ENCODE data around the gene AMPD1. TPM values are rescaled to one million over a fixed set of nuclear protein-coding genes. Genes with fewer than 3 reads are reported as not detected.

AMPD1 gene
- total RNA-seq, 1 experiment from 2014 or later = not detected

- no peak overlapping the region for H3T11ph ChIP-seq (ENCODE audit: low read length)
- no peak overlapping the region for H3K4ac ChIP-seq (ENCODE audit: low read depth, low read length)
- H2BK20ac ChIP-seq (ENCODE audit: low read depth, low read length, poor library complexity, severe bottlenecking) = no peak overlapping the region
- Mint-ChIP-seq H3K36me3 (ENCODE audit: insufficient read depth in 1 of 3, low read depth in 3 of 3) (no peaks in the 10 kb centered on the region), H3K9me3 (no peaks in the 10 kb centered on the region), H3K4me3 (no peak overlapping the region), H3K27ac (peak overlapping the region in 1 of 3 experiments; percentile 26; a peak in 1 of 7 replicates), H3K27me3 (ENCODE audit: low read depth) (no peaks in the 10 kb centered on the region), H3K4me1 (peaks cover 0 to 3% of the 10 kb centered on the region in 2 experiments; a peak in 2 of 4 replicates)
- no peak for DNase-seq
- no peak overlapping the region for H4K91ac ChIP-seq (ENCODE audit: insufficient read length, low read depth, low read length)
- no peak overlapping the region for H2BK12ac ChIP-seq (ENCODE audit: insufficient read length, low read depth, low read length)
- H3K23ac ChIP-seq (ENCODE audit: insufficient read length, low read depth, low read length) = no peak overlapping the region
- no peak overlapping the region for H2BK120ac ChIP-seq (ENCODE audit: low read depth, low read length, poor library complexity, severe bottlenecking)
- H2AK5ac ChIP-seq (ENCODE audit: insufficient read length, low read length) = no peak overlapping the region
- H4K5ac ChIP-seq (ENCODE audit: insufficient read length, low read depth, low read length) = no peak overlapping the region
- H3K14ac ChIP-seq (ENCODE audit: insufficient read depth, low read length) = no peak overlapping the region
- H3K27ac ChIP-seq (ENCODE audit: insufficient read length, low read depth, low read length) = no peak overlapping the region
- H3K79me2 ChIP-seq (ENCODE audit: insufficient read depth, low read length) = no peaks in the 10 kb centered on the region
- H3K9ac ChIP-seq (ENCODE audit: extremely low read depth, insufficient read length, low read length) = no peak overlapping the region
- H4K20me1 ChIP-seq (ENCODE audit: control insufficient read depth, insufficient read depth, insufficient read length) = no peaks in the 10 kb centered on the region
- no peaks in the 10 kb centered on the region for H3K27me3 ChIP-seq (ENCODE audit: insufficient read depth, low read length)
- no peaks in the 10 kb centered on the region for H3K23me2 ChIP-seq (ENCODE audit: insufficient read length, low read depth, low read length, poor library complexity, severe bottlenecking)
- H3K4me1 ChIP-seq (ENCODE audit: insufficient read depth, low read length) = no peaks in the 10 kb centered on the region
- H3K4me2 ChIP-seq (ENCODE audit: insufficient read depth, insufficient read length, low read length) = no peak overlapping the region
- no peak overlapping the region for H2BK15ac ChIP-seq (ENCODE audit: low read depth, low read length)
- H3K79me1 ChIP-seq (ENCODE audit: insufficient read depth, low read depth, low read length, poor library complexity, severe bottlenecking) = no peaks in the 10 kb centered on the region
- H2BK5ac ChIP-seq (ENCODE audit: insufficient read length, low read length) = no peak overlapping the region
- no peaks in the 10 kb centered on the region for H3K9me3 ChIP-seq (ENCODE audit: control insufficient read depth, low read depth, low read length)
- no peak overlapping the region for H4K8ac ChIP-seq (replicated peaks; ENCODE audit: insufficient read length, low read depth, low read length)
- TF ChIP-seq CTCF (conservative IDR thresholded peaks at IDR 0.05) = no peak
- WGBS (ENCODE audit: extremely low coverage, insufficient read length, low lambda C conversion rate) = no CpG with 5 or more reads among the region's 2 CpGs
- no peak overlapping the region for H3K18ac ChIP-seq (ENCODE audit: insufficient read length, low read depth, low read length)
- no peak overlapping the region for H3K56ac ChIP-seq (ENCODE audit: insufficient read length, low read depth, low read length)
- no peak overlapping the region for H2AFZ ChIP-seq (ENCODE audit: low read length)
Observed at GRCh38 chr1:114627107-114627506, 68.2 kb downstream of the AMPD1 start.
